HepG2 (cell line): ENCODE data around the gene HTRA1.

ENCODE experiments used
- ERF ChIP-seq: IDR thresholded peaks from 2 replicates; pipeline ENCODE4 v1.6.1; 2018; ENCODE audit warnings: missing biosample characterization, missing genetic modification reagents
- JUNB ChIP-seq: sonication (generic); formaldehyde crosslinking; IDR thresholded peaks from 2 replicates; pipeline ENCODE4 v1.8.0; 2022; ENCODE audit warnings: missing genetic modification reagents, mild to moderate bottlenecking, borderline replicate concordance
- PAF1 ChIP-seq: IDR thresholded peaks from 2 replicates; pipeline ENCODE4 v1.6.1; 2016; ENCODE audit warnings: missing genetic modification reagents, missing compliant biosample characterization
- SP1 ChIP-seq, 2 experiments: fragments of 450-650 bp in 1 of 2; sonication (generic) in 1 of 2; formaldehyde crosslinking in 1 of 2; IDR thresholded peaks; 2 replicates each; pipeline versions ENCODE4 v1.4.0 to v1.6.1; 2016 to 2020; ENCODE audit warnings: missing genetic modification reagents in 1 of 2
- YY1 ChIP-seq: IDR thresholded peaks from 2 replicates; pipeline ENCODE4 v1.6.1; 2011; ENCODE audit warnings: low read length, low read depth, moderate library complexity, mild to moderate bottlenecking; ENCODE audit not compliant: insufficient read depth, insufficient replicate concordance
- ZBTB21 ChIP-seq: sonication (generic); formaldehyde crosslinking; IDR thresholded peaks from 2 replicates; pipeline ENCODE4 v1.4.0; 2020; ENCODE audit warnings: missing genetic modification reagents
- TF ChIP-seq, protein P1 (sequence below): sonication (generic); formaldehyde crosslinking; IDR thresholded peaks from 2 replicates; pipeline ENCODE4 v1.4.0; 2020; ENCODE audit warnings: missing genetic modification reagents
- TF ChIP-seq, protein P2 (sequence below): sonication (generic); formaldehyde crosslinking; IDR thresholded peaks from 2 replicates; pipeline ENCODE4 v1.8.0; 2022; ENCODE audit warnings: missing genetic modification reagents, mild to moderate bottlenecking, inconsistent platforms, borderline replicate concordance
- TF ChIP-seq, protein P3 (sequence below): sonication (generic); formaldehyde crosslinking; IDR thresholded peaks from 2 replicates; pipeline ENCODE4 v1.5.0; 2020; ENCODE audit warnings: mild to moderate bottlenecking, missing genetic modification reagents, moderate library complexity

DNA sequence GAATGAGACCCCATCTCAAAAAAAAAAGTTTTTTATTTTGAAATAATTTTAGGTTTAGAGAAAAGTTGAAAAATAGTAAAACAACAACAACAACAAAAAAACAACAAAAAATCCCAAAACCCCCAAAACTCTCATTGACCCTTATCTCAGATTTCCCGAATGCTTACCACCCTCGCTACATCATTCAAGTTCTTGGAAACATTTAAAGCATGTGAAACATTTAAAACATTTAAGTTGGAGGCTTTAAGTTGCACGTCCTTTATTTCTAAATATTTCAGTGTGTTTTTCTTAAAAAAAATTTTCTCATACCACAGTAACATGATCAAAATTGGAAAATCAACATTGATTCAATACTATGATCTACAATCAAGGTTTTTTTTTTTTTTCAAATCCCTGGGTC lies 7.3 kb upstream of the HTRA1 start:
- TF ChIP-seq SP1 (IDR thresholded peaks at IDR 0.05) (no peak), SP1 (CRISPR knock-in tag; IDR thresholded peaks at IDR 0.05) (no peak), PAF1 (CRISPR knock-in tag) (no peak), ZBTB21 (CRISPR knock-in tag) (no peak), JUNB (CRISPR knock-in tag) (no peak), YY1 (no peak), ERF (CRISPR knock-in tag) (no peak)
- TF ChIP-seq, protein P1, sequence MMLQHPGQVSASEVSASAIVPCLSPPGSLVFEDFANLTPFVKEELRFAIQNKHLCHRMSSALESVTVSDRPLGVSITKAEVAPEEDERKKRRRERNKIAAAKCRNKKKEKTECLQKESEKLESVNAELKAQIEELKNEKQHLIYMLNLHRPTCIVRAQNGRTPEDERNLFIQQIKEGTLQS (CRISPR knock-in tag): no peak
- TF ChIP-seq, protein P2, sequence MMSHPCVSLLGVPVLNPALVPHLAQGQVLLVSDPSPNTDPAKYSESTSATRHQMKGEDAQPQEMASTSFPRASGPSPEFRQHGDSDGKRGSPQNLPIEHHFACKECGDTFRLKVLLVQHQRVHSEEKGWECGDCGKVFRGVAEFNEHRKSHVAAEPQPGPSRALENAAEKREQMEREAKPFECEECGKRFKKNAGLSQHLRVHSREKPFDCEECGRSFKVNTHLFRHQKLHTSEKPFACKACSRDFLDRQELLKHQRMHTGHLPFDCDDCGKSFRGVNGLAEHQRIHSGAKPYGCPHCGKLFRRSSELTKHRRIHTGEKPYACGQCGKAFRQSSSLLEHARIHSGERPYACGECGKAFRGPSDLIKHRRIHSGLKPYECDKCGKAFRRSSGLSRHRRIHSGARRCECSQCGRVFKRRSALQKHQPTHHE (CRISPR knock-in tag): no peak
- TF ChIP-seq, protein P3, sequence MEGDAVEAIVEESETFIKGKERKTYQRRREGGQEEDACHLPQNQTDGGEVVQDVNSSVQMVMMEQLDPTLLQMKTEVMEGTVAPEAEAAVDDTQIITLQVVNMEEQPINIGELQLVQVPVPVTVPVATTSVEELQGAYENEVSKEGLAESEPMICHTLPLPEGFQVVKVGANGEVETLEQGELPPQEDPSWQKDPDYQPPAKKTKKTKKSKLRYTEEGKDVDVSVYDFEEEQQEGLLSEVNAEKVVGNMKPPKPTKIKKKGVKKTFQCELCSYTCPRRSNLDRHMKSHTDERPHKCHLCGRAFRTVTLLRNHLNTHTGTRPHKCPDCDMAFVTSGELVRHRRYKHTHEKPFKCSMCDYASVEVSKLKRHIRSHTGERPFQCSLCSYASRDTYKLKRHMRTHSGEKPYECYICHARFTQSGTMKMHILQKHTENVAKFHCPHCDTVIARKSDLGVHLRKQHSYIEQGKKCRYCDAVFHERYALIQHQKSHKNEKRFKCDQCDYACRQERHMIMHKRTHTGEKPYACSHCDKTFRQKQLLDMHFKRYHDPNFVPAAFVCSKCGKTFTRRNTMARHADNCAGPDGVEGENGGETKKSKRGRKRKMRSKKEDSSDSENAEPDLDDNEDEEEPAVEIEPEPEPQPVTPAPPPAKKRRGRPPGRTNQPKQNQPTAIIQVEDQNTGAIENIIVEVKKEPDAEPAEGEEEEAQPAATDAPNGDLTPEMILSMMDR: no peak
